K562 (cell line): ENCODE results near the gene RBP7. TPM values are rescaled to one million over a fixed set of nuclear protein-coding genes. Genes with fewer than 3 reads are reported as not detected.
A peak's percentile ranks its signal among the peaks of the same experiment; 100 is the strongest.

Source experiments
- ATAC-seq: fragments of 200-7000 bp; cut with Tn5 transposase; 3 replicates; pipeline ENCODE4 v1.9.1; 2020; ENCODE audit warnings: moderate library complexity
- BruUV-seq: library from RNA; stranded (reverse); fragments of 400-500 nt; replicated peaks from 2 replicates; lab custom pipeline; 2021; lab: Mats Ljungman, UMichigan
- CTCF ChIA-PET: fragments of 300-600 bp; formaldehyde crosslinking; extraction: SDS; loops from one replicate; lab custom pipeline; 2021; ENCODE audit warnings: low intra/inter-chr PET ratio; lab: Yijun Ruan, JAX
- POLR2A ChIA-PET: fragments of 300-600, 350-650 bp; sonication (Branson Sonifier 250); formaldehyde crosslinking; extraction: SDS; loops from one replicate; lab custom pipeline; 2021; ENCODE audit warnings: antibody characterized with exemption, inconsistent platforms; lab: Yijun Ruan, JAX
- DNase-seq, 4 experiments: peaks; one replicate each; pipeline versions ENCODE4 v3.0.0 to v3.0.0-alpha.2; 2011 to 2018; ENCODE audit warnings: low spot score in 3 of 4, mixed read lengths in 3 of 4; ENCODE audit errors: extremely low read depth in 1 of 4
- FAIRE-seq: peaks from 2 replicates; lab custom pipeline; 2011; peaks lifted over from hg19 to GRCh38; lab: Jason Lieb, UNC
- H2AFZ ChIP-seq: 2 replicates; pipeline ENCODE4 v1.6.0; 2011; ENCODE audit warnings: low read depth, low read length, control low read depth, inconsistent platforms
- H3K27ac ChIP-seq: fragments of 200-600 bp; 3 replicates; pipeline ENCODE4 v1.8.0; 2011; ENCODE audit warnings: low read depth, mild to moderate bottlenecking, control low read depth, inconsistent platforms, low read length, moderate library complexity, mixed read lengths; ENCODE audit errors: extremely low read depth
- H3K27me3 ChIP-seq, 2 experiments: fragments of 300-600 bp in 1 of 2; 2 replicates in 1 of 2; 3 replicates in 1 of 2; pipeline versions ENCODE4 v1.6.0 to v1.8.0; 2011; ENCODE audit warnings: inconsistent platforms in 2 of 2, low read length in 2 of 2, mild to moderate bottlenecking in 1 of 2, mixed read lengths in 1 of 2, moderate library complexity in 1 of 2; ENCODE audit not compliant: control insufficient read depth in 2 of 2, insufficient read depth in 2 of 2
- H3K36me3 ChIP-seq: fragments of 300-600 bp; 3 replicates; pipeline ENCODE4 v1.8.0; 2011; ENCODE audit warnings: mild to moderate bottlenecking, low read length, inconsistent platforms; ENCODE audit not compliant: control insufficient read depth, insufficient read depth
- H3K4me1 ChIP-seq, 2 experiments: fragments of 200-600 bp in 1 of 2; replicated peaks in 1 of 2; 2 replicates in 1 of 2; 3 replicates in 1 of 2; pipeline versions ENCODE4 v1.5.1 to v1.8.0; 2011; ENCODE audit warnings: inconsistent platforms in 2 of 2, low read length in 2 of 2, mild to moderate bottlenecking in 1 of 2, mixed read lengths in 1 of 2, moderate library complexity in 1 of 2; ENCODE audit not compliant: control insufficient read depth in 2 of 2, insufficient read depth in 2 of 2
- H3K4me2 ChIP-seq: 2 replicates; pipeline ENCODE4 v1.6.1; 2011; ENCODE audit warnings: low read length, control low read depth, inconsistent platforms, mixed read lengths; ENCODE audit not compliant: insufficient read depth
- H3K4me3 ChIP-seq: fragments of 200-600 bp; sonication (generic), shearing (Covaris generic); 2 replicates; pipeline ENCODE4 v1.5.1; 2016; ENCODE audit warnings: control low read depth, inconsistent platforms
- H3K79me2 ChIP-seq: fragments of 200-600 bp; 3 replicates; pipeline ENCODE4 v1.8.0; 2011; ENCODE audit warnings: low read length, inconsistent platforms; ENCODE audit not compliant: control insufficient read depth, insufficient read depth
- H3K9ac ChIP-seq, 2 experiments: 2 replicates each; pipeline versions ENCODE4 v1.6.0 to v1.6.1; 2011; ENCODE audit warnings: low read depth in 2 of 2, low read length in 2 of 2, control low read depth in 1 of 2, inconsistent platforms in 1 of 2, mild to moderate bottlenecking in 1 of 2, mixed read lengths in 1 of 2; ENCODE audit not compliant: insufficient read depth in 1 of 2
- H3K9me1 ChIP-seq: one replicate; pipeline ENCODE4 v1.6.0; 2011; ENCODE audit warnings: inconsistent platforms, mild to moderate bottlenecking, low read length, moderate library complexity; ENCODE audit not compliant: control insufficient read depth, insufficient read depth
- H3K9me3 ChIP-seq: replicated peaks from 2 replicates; pipeline ENCODE4 v1.5.1; 2011; ENCODE audit warnings: low read depth, low read length, inconsistent platforms; ENCODE audit not compliant: control insufficient read depth, insufficient read depth
- H4K20me1 ChIP-seq: replicated peaks from 2 replicates; pipeline ENCODE4 v1.6.1; 2011; ENCODE audit warnings: low read length, inconsistent platforms, mixed read lengths; ENCODE audit not compliant: control insufficient read depth, insufficient read depth
- KDM1A ChIP-seq, 2 experiments: fragments of 450-650 bp; IDR thresholded peaks; 2 replicates each; pipeline ENCODE4 v1.6.1; 2016; ENCODE audit warnings: mild to moderate bottlenecking in 2 of 2
- NCOA4 ChIP-seq: fragments of 450-650 bp; IDR thresholded peaks from 2 replicates; pipeline ENCODE4 v1.6.1; 2018; ENCODE audit warnings: mild to moderate bottlenecking; ENCODE audit not compliant: partially characterized antibody
- PTRF ChIP-seq: fragments of 450-650 bp; IDR thresholded peaks from 2 replicates; pipeline ENCODE4 v1.6.1; 2016; ENCODE audit warnings: mild to moderate bottlenecking, missing genetic modification characterization, missing compliant biosample characterization
- SRSF3 ChIP-seq: fragments of 200-400 bp; formaldehyde crosslinking; IDR thresholded peaks from 2 replicates; pipeline ENCODE4 v1.6.1; 2016; ENCODE audit warnings: mild to moderate bottlenecking, low read length, moderate library complexity; ENCODE audit not compliant: insufficient read depth
- WGBS: fragments of 100-300 bp; shearing (Covaris generic); methylation state at CpG from one replicate; pipeline ENCODE4 v1.1.6; 2016; ENCODE audit warnings: low coverage, mixed read lengths; ENCODE audit not compliant: insufficient coverage; ENCODE audit errors: missing lambda C conversion rate; 5-methylcytosine and 5-hydroxymethylcytosine counted together
- in situ Hi-C: fragments of 300-500 bp; cut with MboI; formaldehyde crosslinking; loops from 4 replicates; pipeline ENCODE4 v1.15.0; 2018; ENCODE audit warnings: inconsistent platforms, mixed read lengths
- intact Hi-C: fragments of 100-400 bp; cut with micrococcal nuclease; formaldehyde crosslinking; loops from 2 replicates; pipeline ENCODE4 v1.14.2; 2022
- polyA plus RNA-seq, 8 experiments: library from polyadenylated mRNA; depleted of rRNA in 4 of 8; stranded (reverse) in 5 of 8; unstranded in 3 of 8; fragments of >200 nt; fragmentation: Nextera tagmentation in 2 of 8; fragmentation: Illumina TruSeq in 1 of 8; extraction: Ambion mirVana in 2 of 8; extraction: Trizol in 1 of 8; gene quantifications; 2 replicates each; pipeline versions ENCODE4 v1.2.1 to v1.2.3, GENCODE V29; 2011 to 2014; ENCODE audit warnings: inconsistent platforms in 1 of 8, missing spikeins in 1 of 8
- total RNA-seq, 7 experiments: library from RNA; depleted of rRNA in 6 of 7; stranded (reverse); fragments of >200 nt in 6 of 7; fragmentation: Illumina TruSeq in 2 of 7; extraction: Trizol in 2 of 7; gene quantifications; 2 replicates each; pipeline versions ENCODE4 v1.2.1 to v1.2.3, GENCODE V29; 2011 to 2021; ENCODE audit warnings: low replicate concordance in 1 of 7
- TF ChIP-seq, protein P1 (sequence below), 2 experiments: IDR thresholded peaks in 1 of 2; conservative IDR thresholded peaks in 1 of 2; 2 replicates each; pipeline ENCODE4 v1.6.1; 2016; ENCODE audit warnings: low read depth in 2 of 2, mild to moderate bottlenecking in 1 of 2, missing compliant biosample characterization in 1 of 2, missing genetic modification characterization in 1 of 2, moderate library complexity in 1 of 2

Gene RBP7
- total and polyA plus RNA-seq, 9 of the 15 experiments (the other 6 are each of a cell fraction or from before 2014, with no cell fraction given) = not detected

DNA sequence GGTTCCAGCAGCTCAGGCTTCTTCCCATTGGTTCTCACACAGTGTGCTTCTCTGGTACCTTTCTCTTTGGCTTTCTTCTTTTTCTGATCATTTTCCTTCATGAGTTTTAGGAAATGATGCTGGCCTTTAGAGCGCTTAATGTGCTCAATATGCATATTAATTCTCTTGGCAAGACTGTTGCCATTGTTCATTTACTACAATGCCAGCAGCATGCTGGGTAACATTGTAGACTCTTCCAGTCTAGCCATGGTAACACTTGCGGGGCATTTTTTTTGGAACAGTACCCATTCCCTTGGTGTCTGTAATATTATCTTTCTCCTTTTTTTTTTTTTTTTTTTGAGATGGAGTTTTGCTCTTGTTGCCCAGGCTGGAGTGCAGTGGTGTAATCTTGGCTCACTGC, 57.4 kb downstream of the RBP7 start:
- Histone ChIP-seq H3K9me3 (no peaks in the 10 kb centered on the region), H4K20me1 (no peaks in the 10 kb centered on the region; the same call in none of the 2 replicates), H3K27me3 (no peaks in the 10 kb centered on the region), H3K27ac (no peak overlapping the region), H3K4me3 (no peak overlapping the region), H3K9ac (no peak overlapping the region), H3K79me2 (peaks cover 88% of the 10 kb centered on the region), H3K4me2 (no peak overlapping the region), H3K4me1 (peaks cover 5 to 8% of the 10 kb centered on the region in 2 experiments; a peak in 4 of 5 replicates), H2AFZ (no peak overlapping the region), H3K9me1 (no peaks in the 10 kb centered on the region), H3K36me3 (peaks cover 50% of the 10 kb centered on the region)
- no TSS peak for BruUV-seq
- no peak for DNase-seq
- 90% methylated on average over 2 of the region's 2 CpGs for WGBS
- CTCF ChIA-PET = no interaction called here
- TF ChIP-seq KDM1A (IDR thresholded peaks at IDR 0.05) (no peak), PTRF (tag) (peak; percentile 42; the same call in 1 of the 2 replicates)
- ATAC-seq = no peak
- POLR2A ChIA-PET = interaction anchor here (1.3 kb wide), 1 partner anchor 12 kb away, joined by 6 read pairs; no protein-coding TSS in a partner anchor
- in situ Hi-C loops = no loop called here
- intact Hi-C loops = no loop called here
- FAIRE-seq = no peak

DNA sequence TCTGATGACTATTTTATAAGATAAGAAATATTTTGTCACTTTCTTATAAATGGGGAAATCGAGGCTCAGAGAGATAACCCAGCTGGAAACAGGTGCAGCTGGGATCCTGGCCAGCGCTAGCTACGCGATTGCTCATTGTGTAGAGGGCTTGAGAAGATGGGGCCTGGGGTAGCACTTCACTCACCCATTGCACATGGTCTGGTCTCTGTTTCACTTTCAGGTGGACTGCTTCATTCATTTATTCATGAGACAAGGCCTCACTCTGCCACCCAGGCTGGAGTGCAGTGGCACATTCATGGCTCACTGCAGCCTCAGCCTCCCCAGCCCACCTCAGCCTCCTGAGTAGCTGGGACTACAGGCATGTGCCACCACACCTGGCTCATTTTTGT, 59.6 kb downstream of the RBP7 start:
- H3K4me2 ChIP-seq = no peak overlapping the region
- no peak overlapping the region for H3K4me3 ChIP-seq
- peaks cover 5 to 8% of the 10 kb centered on the region in 2 experiments; a peak in 4 of 5 replicates for H3K4me1 ChIP-seq
- H2AFZ ChIP-seq = no peak overlapping the region
- no peaks in the 10 kb centered on the region for H3K27me3 ChIP-seq
- peaks cover 33% of the 10 kb centered on the region; the same call in 2 of the 3 replicates for H3K36me3 ChIP-seq
- no peak for DNase-seq
- H3K9me1 ChIP-seq = no peaks in the 10 kb centered on the region
- 94% methylated on average over 4 of the region's 4 CpGs for WGBS
- in situ Hi-C loops = no loop called here
- BruUV-seq = no TSS peak
- TF ChIP-seq SRSF3 (no peak), NCOA4 (no peak)
- TF ChIP-seq, protein P1, sequence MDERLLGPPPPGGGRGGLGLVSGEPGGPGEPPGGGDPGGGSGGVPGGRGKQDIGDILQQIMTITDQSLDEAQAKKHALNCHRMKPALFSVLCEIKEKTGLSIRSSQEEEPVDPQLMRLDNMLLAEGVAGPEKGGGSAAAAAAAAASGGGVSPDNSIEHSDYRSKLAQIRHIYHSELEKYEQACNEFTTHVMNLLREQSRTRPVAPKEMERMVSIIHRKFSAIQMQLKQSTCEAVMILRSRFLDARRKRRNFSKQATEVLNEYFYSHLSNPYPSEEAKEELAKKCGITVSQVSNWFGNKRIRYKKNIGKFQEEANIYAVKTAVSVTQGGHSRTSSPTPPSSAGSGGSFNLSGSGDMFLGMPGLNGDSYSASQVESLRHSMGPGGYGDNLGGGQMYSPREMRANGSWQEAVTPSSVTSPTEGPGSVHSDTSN (CRISPR knock-in tag; IDR thresholded peaks at IDR 0.05; ENCODE audit: low read depth) = no peak
- TF ChIP-seq, protein P1 (tag; conservative IDR thresholded peaks at IDR 0.05; ENCODE audit: low read depth) = no peak
- TF ChIP-seq, all 486 proteins: peak for 0
- Histone ChIP-seq H3K9me3 (no peaks in the 10 kb centered on the region), H3K79me2 (peaks cover 89% of the 10 kb centered on the region), H4K20me1 (no peaks in the 10 kb centered on the region; the same call in none of the 2 replicates), H3K9ac (no peak overlapping the region), H3K27ac (no peak overlapping the region)
- intact Hi-C loops = no loop called here
- POLR2A ChIA-PET = interaction anchor here (0.5 to 2.1 kb wide), 4 partner anchors 10 to 172 kb away, joined by 3 to 9 read pairs (median 4); no protein-coding TSS in a partner anchor
- ATAC-seq (no peak), FAIRE-seq (no peak)
- CTCF ChIA-PET = interaction anchor here (0.8 kb wide), 1 partner anchor 11 kb away, joined by 3 read pairs; no protein-coding TSS in a partner anchor
